Left lung (tissue), 10 donors: Measurements from ENCODE around the gene PDCD1. TPM values are rescaled to one million over a fixed set of nuclear protein-coding genes. Genes with fewer than 3 reads are reported as not detected.

ENCODE experiments used
- ATAC-seq: fragments of 200-7000 bp; cut with Tn5 transposase; one replicate; pipeline ENCODE4 v1.9.1; 2020; ENCODE audit warnings: moderate library complexity
- DNase-seq, 4 donors: peaks; one replicate each; pipeline ENCODE4 v3.0.0-alpha.2; 2013 to 2020
- H3K27ac ChIP-seq, 2 donors: fragments of 200-600 bp; sonication (generic) in 1 of 2; one replicate each; pipeline versions ENCODE4 v1.5.0 to v1.8.0; 2020 to 2021
- H3K27me3 ChIP-seq, 2 donors: fragments of 200-600 bp; sonication (generic) in 1 of 2; one replicate each; pipeline versions ENCODE4 v1.5.0 to v1.8.0; 2020 to 2021
- H3K36me3 ChIP-seq, 2 donors: fragments of 200-600 bp; sonication (generic) in 1 of 2; one replicate each; pipeline versions ENCODE4 v1.5.0 to v1.8.0; 2020 to 2021
- H3K4me1 ChIP-seq, 2 donors: fragments of 200-600 bp; one replicate each; pipeline ENCODE4 v1.8.0; 2021
- H3K4me3 ChIP-seq, 2 donors: fragments of 200-600 bp; sonication (generic) in 1 of 2; one replicate each; pipeline versions ENCODE4 v1.5.0 to v1.8.0; 2020 to 2021; ENCODE audit warnings: mild to moderate bottlenecking in 1 of 2
- H3K9me3 ChIP-seq, 2 donors: fragments of 200-600 bp; sonication (generic) in 1 of 2; one replicate each; pipeline versions ENCODE4 v1.5.0 to v1.8.0; 2020 to 2021
- intact Hi-C, 2 donors: fragments of 100-400 bp; cut with DNase I; formaldehyde crosslinking; loops; one replicate each; pipeline versions ENCODE4 v1.11.2 to v1.14.2; 2022
- polyA plus RNA-seq, 6 donors: library from polyadenylated mRNA; unstranded; fragments of 120-200 nt; gene quantifications; one replicate each; pipeline ENCODE4 v1.2.1, GENCODE V29; 2013; ENCODE audit not compliant: insufficient read length in 6 of 6
- total RNA-seq, 2 donors: library from RNA; stranded (reverse); fragmentation: NEBNext Ultra II Directional; extraction: Animal tissue kit (Norgen Biotek cat#: 25700); gene quantifications; one replicate each; pipeline ENCODE4 v1.2.1, GENCODE V29; 2021
- TF ChIP-seq, protein P1 (sequence below), 2 donors: fragments of 200-600 bp; sonication (generic) in 1 of 2; IDR thresholded peaks; one replicate each; pipeline versions ENCODE4 v1.5.0 to v1.8.0; 2021; ENCODE audit warnings: antibody characterized with exemption in 2 of 2
- donor health status: DM: no; HTN: yes; CAD: no.
- donor health status: DM: no; HTN: no; CAD: no.

The PDCD1 gene
- total and polyA plus RNA-seq, 8 donors, result 0.15 to 1.1 (median 0.31) TPM

DNA sequence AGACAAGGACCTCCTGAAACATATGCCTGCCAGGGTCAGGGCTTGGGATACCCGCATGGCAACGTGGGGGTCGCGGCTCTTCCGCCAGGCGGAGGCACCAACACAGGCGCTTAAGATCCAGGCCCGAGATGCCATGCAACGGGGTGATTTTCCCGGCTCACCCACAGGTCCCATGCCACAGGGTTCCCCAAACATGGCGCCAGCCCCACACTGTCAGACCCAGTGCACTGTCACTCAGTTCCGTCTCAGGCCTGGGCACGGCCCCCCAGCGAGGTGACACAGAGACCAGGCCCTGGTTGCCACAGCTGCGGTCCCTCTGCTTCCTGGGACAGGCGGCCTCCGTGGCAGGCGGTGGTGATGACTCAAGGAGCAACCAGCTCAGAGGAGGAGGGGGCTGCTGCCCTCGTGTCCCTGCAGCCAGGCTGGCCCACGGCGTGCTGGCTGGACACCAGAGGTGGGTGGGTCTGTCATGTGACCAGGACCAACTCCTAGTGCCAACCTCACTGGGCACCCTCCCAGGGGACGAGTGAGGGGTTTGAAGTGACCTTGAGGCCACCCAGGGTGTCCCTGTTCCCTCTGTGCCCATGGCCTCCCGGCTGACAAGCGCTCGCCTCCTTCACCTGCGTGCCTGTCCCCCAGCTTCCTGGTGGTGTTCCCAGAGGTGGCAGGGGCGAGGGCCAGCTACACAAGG, 4.9 kb downstream of the PDCD1 start:
- no peak overlapping the region for H3K27ac ChIP-seq
- no peaks in the 10 kb centered on the region for H3K9me3 ChIP-seq
- no peak overlapping the region for H3K4me3 ChIP-seq
- peaks cover 0 to 21% of the 10 kb centered on the region in 2 donors for H3K27me3 ChIP-seq
- peaks cover 0 to under 1% of the 10 kb centered on the region in 2 donors for H3K4me1 ChIP-seq
- intact Hi-C loops, result no loop called here
- no peak for ATAC-seq
- no peak for DNase-seq
- no peaks in the 10 kb centered on the region for H3K36me3 ChIP-seq
- TF ChIP-seq, protein P1, sequence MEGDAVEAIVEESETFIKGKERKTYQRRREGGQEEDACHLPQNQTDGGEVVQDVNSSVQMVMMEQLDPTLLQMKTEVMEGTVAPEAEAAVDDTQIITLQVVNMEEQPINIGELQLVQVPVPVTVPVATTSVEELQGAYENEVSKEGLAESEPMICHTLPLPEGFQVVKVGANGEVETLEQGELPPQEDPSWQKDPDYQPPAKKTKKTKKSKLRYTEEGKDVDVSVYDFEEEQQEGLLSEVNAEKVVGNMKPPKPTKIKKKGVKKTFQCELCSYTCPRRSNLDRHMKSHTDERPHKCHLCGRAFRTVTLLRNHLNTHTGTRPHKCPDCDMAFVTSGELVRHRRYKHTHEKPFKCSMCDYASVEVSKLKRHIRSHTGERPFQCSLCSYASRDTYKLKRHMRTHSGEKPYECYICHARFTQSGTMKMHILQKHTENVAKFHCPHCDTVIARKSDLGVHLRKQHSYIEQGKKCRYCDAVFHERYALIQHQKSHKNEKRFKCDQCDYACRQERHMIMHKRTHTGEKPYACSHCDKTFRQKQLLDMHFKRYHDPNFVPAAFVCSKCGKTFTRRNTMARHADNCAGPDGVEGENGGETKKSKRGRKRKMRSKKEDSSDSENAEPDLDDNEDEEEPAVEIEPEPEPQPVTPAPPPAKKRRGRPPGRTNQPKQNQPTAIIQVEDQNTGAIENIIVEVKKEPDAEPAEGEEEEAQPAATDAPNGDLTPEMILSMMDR (IDR thresholded peaks at IDR 0.05), result no peak

DNA sequence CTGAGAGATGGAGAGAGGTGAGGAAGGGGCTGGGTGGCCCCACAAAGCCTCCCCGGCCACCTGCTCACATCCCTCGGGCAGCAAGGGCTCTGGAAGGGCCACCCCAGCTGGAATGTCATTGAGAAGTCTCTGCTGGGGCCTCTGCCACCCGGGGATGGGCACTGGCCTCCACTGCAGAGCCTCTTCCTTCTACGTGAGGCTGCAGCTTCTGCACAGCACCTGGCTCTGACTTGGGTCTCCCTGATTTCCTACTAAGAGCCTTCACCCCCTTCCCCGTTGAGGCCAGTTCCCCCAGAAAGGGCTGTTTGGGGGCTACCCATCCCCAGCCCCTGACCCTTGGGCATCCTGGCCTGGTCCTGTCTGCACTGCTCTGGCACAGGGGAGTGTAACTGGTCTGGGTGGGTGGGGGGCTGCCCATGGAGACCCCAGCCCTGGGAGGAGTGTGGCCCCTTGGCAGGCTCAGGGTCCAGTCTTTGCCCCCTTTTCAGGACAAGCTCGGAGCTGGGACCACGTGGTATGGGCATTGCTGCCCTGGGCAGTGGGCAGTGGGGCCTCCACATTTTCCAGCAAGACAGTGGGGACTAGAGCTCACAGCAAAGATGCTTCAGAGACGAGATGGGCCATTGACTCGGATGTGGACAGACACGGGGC, 5.6 kb downstream of the PDCD1 start:
- intact Hi-C loops, result no loop called here
- Histone ChIP-seq H3K4me1 (no peaks in the 10 kb centered on the region), H3K9me3 (no peaks in the 10 kb centered on the region), H3K27ac (no peak overlapping the region), H3K27me3 (peaks cover 0 to 15% of the 10 kb centered on the region in 2 donors), H3K36me3 (no peaks in the 10 kb centered on the region), H3K4me3 (no peak overlapping the region)
- DNase-seq (no peak), ATAC-seq (no peak)
- TF ChIP-seq, protein P1 (IDR thresholded peaks at IDR 0.05), result no peak

DNA sequence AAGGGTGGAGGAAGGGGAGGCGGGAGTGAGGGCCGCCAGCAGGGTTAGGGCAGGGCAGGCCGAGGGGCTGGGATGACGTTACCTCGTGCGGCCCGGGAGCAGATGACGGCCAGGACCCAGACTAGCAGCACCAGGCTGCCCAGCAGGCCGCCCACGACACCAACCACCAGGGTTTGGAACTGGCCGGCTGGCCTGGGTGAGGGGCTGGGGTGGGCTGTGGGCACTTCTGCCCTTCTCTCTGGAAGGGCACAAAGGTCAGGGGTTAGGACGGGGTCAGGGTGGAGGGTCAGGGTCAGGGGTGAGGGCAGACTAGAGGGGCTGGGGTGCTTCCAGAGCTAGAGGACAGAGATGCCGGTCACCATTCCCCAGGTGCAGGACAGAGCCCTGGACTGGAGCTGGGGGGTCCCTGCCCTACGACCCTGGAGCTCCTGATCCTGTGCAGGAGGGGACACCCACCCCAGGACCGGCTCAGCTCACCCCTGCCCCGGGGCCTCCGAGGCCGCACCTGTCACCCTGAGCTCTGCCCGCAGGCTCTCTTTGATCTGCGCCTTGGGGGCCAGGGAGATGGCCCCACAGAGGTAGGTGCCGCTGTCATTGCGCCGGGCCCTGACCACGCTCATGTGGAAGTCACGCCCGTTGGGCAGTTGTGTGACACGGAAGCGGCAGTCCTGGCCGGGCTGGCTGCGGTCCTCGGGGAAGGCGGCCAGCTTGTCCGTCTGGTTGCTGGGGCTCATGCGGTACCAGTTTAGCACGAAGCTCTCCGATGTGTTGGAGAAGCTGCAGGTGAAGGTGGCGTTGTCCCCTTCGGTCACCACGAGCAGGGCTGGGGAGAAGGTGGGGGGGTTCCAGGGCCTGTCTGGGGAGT, 6.3 kb downstream of the PDCD1 start:
- Histone ChIP-seq H3K36me3 (no peaks in the 10 kb centered on the region), H3K4me3 (no peak overlapping the region), H3K9me3 (no peaks in the 10 kb centered on the region), H3K27me3 (peaks cover 0 to 7% of the 10 kb centered on the region in 2 donors), H3K4me1 (no peaks in the 10 kb centered on the region), H3K27ac (no peak overlapping the region)
- intact Hi-C loops, result no loop called here
- DNase-seq (peak in 1 of 4 donors; percentile 80), ATAC-seq (no peak)
- TF ChIP-seq, protein P1 (IDR thresholded peaks at IDR 0.05), result no peak

DNA sequence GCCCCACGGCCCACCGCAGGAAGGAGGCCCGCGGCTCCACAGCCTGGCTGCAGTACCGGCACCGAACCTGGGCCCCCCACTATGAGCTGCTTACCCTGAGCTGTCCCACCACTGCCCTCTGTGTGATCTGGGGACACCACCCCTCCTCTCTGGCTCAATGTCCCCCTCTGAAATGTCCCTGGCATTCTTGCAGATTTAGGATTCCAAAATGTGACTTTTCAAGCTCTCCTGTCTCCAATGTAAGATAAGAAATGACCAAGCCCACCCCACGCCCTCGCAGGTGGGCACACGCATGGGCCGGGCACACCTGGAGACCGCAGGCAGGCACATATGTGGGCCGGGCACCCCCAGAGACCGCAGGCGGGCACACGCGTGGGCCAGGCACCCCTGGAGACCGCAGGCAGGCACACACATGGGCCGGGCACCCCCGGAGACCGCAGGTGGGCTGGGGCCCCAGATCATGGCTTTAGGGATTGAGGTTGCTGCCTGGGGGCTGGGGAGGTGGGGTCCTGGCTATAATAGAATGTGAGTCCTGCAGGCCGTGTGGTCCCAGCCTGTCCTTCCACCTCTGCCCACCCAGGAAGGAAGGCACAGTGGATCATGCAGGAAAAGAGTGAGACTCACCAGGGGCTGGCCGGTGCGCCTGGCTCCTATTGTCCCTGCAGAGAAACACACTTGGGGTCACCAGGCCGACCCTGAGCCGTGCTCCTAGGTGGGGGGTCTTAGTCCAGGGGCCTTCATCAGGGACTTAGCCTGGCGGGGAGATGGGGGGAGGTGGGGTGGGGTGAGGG, 7.2 kb downstream of the PDCD1 start:
- H3K36me3 ChIP-seq, result no peaks in the 10 kb centered on the region
- intact Hi-C loops, result no loop called here
- DNase-seq, result no peak

More for the DNA sequence above, 7.2 kb downstream of the PDCD1 start:
- no peak overlapping the region for H3K27ac ChIP-seq
- ATAC-seq, result no peak
- peaks cover 0 to 1% of the 10 kb centered on the region in 2 donors for H3K27me3 ChIP-seq
- no peaks in the 10 kb centered on the region for H3K4me1 ChIP-seq
- TF ChIP-seq, protein P1 (IDR thresholded peaks at IDR 0.05), result no peak
- H3K4me3 ChIP-seq, result no peak overlapping the region
- no peaks in the 10 kb centered on the region for H3K9me3 ChIP-seq
